ENCODE measurements around the gene AURKAIP1. TPM values are rescaled to one million over a fixed set of nuclear protein-coding genes. Genes with fewer than 3 reads are reported as not detected.

Gene AURKAIP1
- polyA plus RNA-seq, 1 of the 3 experiments (the other 2 are of a cell fraction) = 214 TPM

DNA sequence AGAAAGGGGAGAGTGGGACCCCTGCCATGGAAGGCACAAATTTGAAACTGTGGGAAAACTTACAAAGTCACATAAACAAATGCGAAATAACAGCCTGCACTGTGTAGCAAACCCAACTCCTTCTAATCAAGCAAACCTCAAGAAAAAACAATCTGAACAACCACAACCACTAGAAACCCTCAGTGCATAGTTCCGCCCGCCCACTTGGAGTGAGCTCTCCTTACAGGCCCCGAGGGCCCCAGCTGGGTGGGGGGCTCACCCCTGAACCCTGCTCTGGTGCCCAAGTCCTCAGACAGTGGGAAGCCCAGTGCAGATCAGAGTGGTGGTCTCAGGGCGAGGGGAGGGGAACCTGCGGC lies 15.7 kb downstream of the AURKAIP1 start:
- no peak for DNase-seq
- TF ChIP-seq TCF12 (IDR thresholded peaks at IDR 0.05) (no peak), PBX3 (IDR thresholded peaks at IDR 0.05) (no peak), FOSL2 (IDR thresholded peaks at IDR 0.05; ENCODE audit: borderline replicate concordance, low read depth) (no peak), SMC3 (IDR thresholded peaks at IDR 0.05; ENCODE audit: low read depth, low read length) (no peak), GATA2 (CRISPR knock-in tag; IDR thresholded peaks at IDR 0.05) (no peak), RCOR1 (IDR thresholded peaks at IDR 0.05; ENCODE audit: low read length) (no peak), FOXJ3 (CRISPR knock-in tag; IDR thresholded peaks at IDR 0.05) (no peak), IRF3 (IDR thresholded peaks at IDR 0.05; ENCODE audit: low read depth, low read length) (no peak), MAX (IDR thresholded peaks at IDR 0.05; ENCODE audit: low read depth) (no peak), MXI1 (IDR thresholded peaks at IDR 0.05; ENCODE audit: low read depth, low read length) (no peak), CTCF (IDR thresholded peaks at IDR 0.05) (no peak), REST (IDR thresholded peaks at IDR 0.05; ENCODE audit: low read depth, low read length) (no peak), CHD2 (IDR thresholded peaks at IDR 0.05; ENCODE audit: low read length, partially characterized antibody) (no peak), SIN3A (IDR thresholded peaks at IDR 0.05; ENCODE audit: borderline replicate concordance, low read depth, low read length) (no peak), JUND (IDR thresholded peaks at IDR 0.05) (no peak), YY1 (IDR thresholded peaks at IDR 0.05; ENCODE audit: low read depth) (no peak), RAD21 (IDR thresholded peaks at IDR 0.05; ENCODE audit: low read length) (no peak), FOXM1 (IDR thresholded peaks at IDR 0.05; ENCODE audit: low read depth) (no peak)
- TF ChIP-seq, protein P1, sequence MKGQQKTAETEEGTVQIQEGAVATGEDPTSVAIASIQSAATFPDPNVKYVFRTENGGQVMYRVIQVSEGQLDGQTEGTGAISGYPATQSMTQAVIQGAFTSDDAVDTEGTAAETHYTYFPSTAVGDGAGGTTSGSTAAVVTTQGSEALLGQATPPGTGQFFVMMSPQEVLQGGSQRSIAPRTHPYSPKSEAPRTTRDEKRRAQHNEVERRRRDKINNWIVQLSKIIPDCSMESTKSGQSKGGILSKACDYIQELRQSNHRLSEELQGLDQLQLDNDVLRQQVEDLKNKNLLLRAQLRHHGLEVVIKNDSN (IDR thresholded peaks at IDR 0.05; ENCODE audit: borderline replicate concordance, low read depth) = no peak
- peak overlapping the region; percentile 70 for H3K4me2 ChIP-seq
- ChIA-PET CTCF (interaction anchor here (0.8 to 3.6 kb wide), 2 partner anchors 11 to 12 kb away, joined by 4 to 37 read pairs; no protein-coding TSS in a partner anchor), POLR2A (interaction anchor here (0.7 to 1.6 kb wide), 3 partner anchors 10 to 16 kb away, joined by 3 to 6 read pairs (median 3); partner anchors contain the start of gene AURKAIP1)
- no peaks in the 10 kb centered on the region for H3K36me3 ChIP-seq (replicated peaks in 1 of 2; ENCODE audit: control insufficient read depth in 1 of 2, insufficient read depth in 2 of 2, low read length in 1 of 2)
- H2AFZ ChIP-seq (ENCODE audit: low read depth) = 0 out of 2 replicates have a peak overlapping the region, but pooled peaks have one; percentile 41
- no peak overlapping the region for H3K4me3 ChIP-seq (ENCODE audit: low read depth in 2 of 2, low read length in 1 of 2)
- H3K27ac ChIP-seq (ENCODE audit: low read depth in 2 of 2, low read length in 1 of 2) = peak overlapping the region; percentile 88 to 98
- 91% methylated on average over 3 of the region's 6 CpGs for WGBS (ENCODE audit: low lambda C conversion rate)
- peaks cover 20 to 46% of the 10 kb centered on the region in 2 experiments; a peak in 3 of 4 replicates for H3K4me1 ChIP-seq (ENCODE audit: control insufficient read depth in 1 of 2, insufficient read depth in 2 of 2, low read depth in 1 of 2, low read length in 1 of 2)
- no peaks in the 10 kb centered on the region for H3K9me3 ChIP-seq
- H4K20me1 ChIP-seq (ENCODE audit: insufficient read depth) = no peaks in the 10 kb centered on the region
- peak overlapping the region; percentile 67; the same call in 1 of the 2 replicates for H3K9ac ChIP-seq
- H3K9me2 ChIP-seq = no peaks in the 10 kb centered on the region
- H3F3A ChIP-seq (replicated peaks; ENCODE audit: insufficient read depth) = peaks cover 7% of the 10 kb centered on the region
- H3K79me2 ChIP-seq (ENCODE audit: insufficient read depth) = no peaks in the 10 kb centered on the region
- H3K27me3 ChIP-seq (ENCODE audit: insufficient read depth) = no peaks in the 10 kb centered on the region
